Measurements from ENCODE around the gene FLT3. TPM values are rescaled to one million over a fixed set of nuclear protein-coding genes. Genes with fewer than 3 reads are reported as not detected.
A peak's percentile ranks its signal among the peaks of the same experiment; 100 is the strongest.

Gene FLT3
- total RNA-seq, 1 donor = not detected

DNA sequence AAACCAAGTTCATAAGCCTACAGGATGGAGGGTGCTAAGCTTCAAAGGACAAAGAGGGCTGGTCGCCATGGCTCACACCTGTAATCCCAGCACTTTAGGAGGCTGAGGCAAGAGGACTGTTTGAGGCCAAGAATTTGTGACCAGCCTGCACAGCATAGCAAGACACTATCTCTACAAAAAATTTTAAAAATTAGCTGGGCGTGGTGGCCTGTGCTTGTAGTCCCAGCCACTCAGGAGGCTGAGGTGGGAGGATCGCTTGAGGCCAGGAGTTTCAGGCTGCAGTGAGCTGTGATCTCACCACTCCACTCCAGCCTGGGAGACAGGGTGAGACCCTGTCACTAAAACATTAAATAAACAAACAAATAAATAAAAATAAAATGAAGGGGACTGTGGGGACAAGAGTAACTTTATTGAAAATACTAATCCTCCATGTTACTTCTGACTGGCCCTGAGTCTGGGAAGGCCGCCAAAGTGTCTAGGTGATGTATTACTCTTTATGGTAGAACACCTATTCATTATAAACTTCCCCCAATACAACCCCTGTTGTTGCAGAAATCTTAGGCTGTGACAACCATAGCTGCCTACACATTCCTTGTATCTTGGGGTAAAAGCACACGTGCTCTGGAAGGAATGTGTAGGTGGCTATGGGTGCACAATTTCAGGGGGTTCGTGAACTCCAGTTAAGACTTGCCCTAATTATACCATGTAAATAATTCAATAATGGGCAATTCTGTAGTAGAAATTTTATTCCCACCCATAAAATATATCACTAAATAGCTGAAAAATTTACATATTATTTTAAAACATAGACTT lies 97.3 kb downstream of the FLT3 start:
- TF ChIP-seq, protein P1, sequence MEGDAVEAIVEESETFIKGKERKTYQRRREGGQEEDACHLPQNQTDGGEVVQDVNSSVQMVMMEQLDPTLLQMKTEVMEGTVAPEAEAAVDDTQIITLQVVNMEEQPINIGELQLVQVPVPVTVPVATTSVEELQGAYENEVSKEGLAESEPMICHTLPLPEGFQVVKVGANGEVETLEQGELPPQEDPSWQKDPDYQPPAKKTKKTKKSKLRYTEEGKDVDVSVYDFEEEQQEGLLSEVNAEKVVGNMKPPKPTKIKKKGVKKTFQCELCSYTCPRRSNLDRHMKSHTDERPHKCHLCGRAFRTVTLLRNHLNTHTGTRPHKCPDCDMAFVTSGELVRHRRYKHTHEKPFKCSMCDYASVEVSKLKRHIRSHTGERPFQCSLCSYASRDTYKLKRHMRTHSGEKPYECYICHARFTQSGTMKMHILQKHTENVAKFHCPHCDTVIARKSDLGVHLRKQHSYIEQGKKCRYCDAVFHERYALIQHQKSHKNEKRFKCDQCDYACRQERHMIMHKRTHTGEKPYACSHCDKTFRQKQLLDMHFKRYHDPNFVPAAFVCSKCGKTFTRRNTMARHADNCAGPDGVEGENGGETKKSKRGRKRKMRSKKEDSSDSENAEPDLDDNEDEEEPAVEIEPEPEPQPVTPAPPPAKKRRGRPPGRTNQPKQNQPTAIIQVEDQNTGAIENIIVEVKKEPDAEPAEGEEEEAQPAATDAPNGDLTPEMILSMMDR (IDR thresholded peaks at IDR 0.05; ENCODE audit: insufficient read depth, low read depth, low read length) = no peak
- no peak for DNase-seq (ENCODE audit: low read depth)
- no peak overlapping the region for H3K4me3 ChIP-seq (ENCODE audit: low read depth, low read length)

DNA sequence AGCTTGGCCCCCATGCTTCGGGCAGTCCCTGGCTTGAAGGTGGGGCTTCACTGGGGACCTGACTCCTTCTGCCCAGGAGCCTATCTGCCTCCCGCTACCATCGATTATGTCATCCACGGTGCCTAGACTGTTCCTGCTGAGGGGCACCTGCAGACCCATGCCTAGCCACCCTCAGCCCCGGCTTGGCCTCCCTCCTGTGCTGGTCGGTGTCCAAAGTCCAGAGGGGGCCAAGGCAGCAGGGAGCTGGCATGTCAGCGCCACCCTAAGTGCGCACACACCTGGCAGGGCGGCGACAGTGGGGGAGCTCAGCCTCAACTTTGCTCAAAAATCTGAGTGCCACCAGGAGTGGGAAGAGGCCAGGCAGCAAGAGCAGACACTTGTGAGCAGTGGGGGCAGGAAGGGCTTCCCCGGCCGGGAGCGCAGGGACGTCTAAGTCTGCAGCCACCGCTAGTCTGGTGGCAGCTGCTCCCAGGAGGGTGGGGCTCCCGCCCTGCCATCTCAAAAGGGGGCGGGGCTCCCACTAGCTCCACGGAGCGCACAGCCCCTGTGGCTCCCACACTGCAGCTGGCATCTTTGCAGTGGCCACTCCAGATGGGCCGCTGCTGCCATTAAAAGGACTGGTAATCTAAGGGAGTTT lies 98.4 kb downstream of the FLT3 start:
- H3K4me3 ChIP-seq (ENCODE audit: low read depth, low read length) = no peak overlapping the region
- TF ChIP-seq, protein P1 (IDR thresholded peaks at IDR 0.05; ENCODE audit: insufficient read depth, low read depth, low read length) = no peak
- DNase-seq (ENCODE audit: low read depth) = no peak

GRCh38 chr13:28001049-28001448 lies 99.3 kb downstream of the FLT3 start:
- TF ChIP-seq, protein P1 (IDR thresholded peaks at IDR 0.05; ENCODE audit: insufficient read depth, low read depth, low read length) = no peak
- H3K4me3 ChIP-seq (ENCODE audit: low read depth, low read length) = no peak overlapping the region
- DNase-seq (ENCODE audit: low read depth) = no peak

- no peak overlapping the region for H3K4me3 ChIP-seq (ENCODE audit: low read depth, low read length)
- no peak for DNase-seq (ENCODE audit: low read depth)
- TF ChIP-seq, protein P1 (IDR thresholded peaks at IDR 0.05; ENCODE audit: insufficient read depth, low read depth, low read length) = no peak
Observed at GRCh38 chr13:28000567-28000966, 99.8 kb downstream of the FLT3 start.

- no peak overlapping the region for H3K4me3 ChIP-seq (ENCODE audit: low read depth, low read length)
- TF ChIP-seq, protein P1 (IDR thresholded peaks at IDR 0.05; ENCODE audit: insufficient read depth, low read depth, low read length) = peak; percentile 53
- peak; percentile 34 for DNase-seq (ENCODE audit: low read depth)
Observed at GRCh38 chr13:27997904-27998522, 102.4 kb downstream of the FLT3 start.

DNA sequence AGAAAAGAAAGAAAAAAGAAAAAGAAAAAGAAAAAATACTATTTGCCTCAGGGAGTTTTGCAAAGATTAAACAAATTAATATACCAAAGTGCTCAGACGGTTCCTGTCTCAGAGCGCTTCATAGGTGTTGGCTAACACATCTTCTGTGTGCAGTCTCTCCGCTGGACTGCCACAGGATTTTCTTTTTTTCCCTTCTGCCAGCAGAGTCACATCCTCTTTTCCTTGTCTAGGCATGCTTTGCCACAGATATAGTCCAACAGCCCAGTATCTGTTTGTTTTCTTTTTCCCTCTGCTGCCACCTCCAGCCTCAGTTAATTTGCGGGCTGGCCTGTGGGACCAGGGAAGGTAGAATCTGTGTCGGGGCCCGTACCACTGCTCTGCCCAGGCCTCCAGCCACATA lies 108.5 kb downstream of the FLT3 start:
- no peak overlapping the region for H3K4me3 ChIP-seq (ENCODE audit: low read depth, low read length)
- no peak for DNase-seq (ENCODE audit: low read depth)
- TF ChIP-seq, protein P1 (IDR thresholded peaks at IDR 0.05; ENCODE audit: insufficient read depth, low read depth, low read length) = no peak

All from fibroblast of villous mesenchyme (primary cell).